AG10803 (cell line): ENCODE results near the gene LGI1.

Experiments used
- DNase-seq: peaks from one replicate; pipeline ENCODE4 v3.0.0; 2010; ENCODE audit warnings: low read depth
- H3K4me3 ChIP-seq: 2 replicates; pipeline ENCODE4 v1.5.1; 2011; ENCODE audit warnings: mild to moderate bottlenecking, low read length, control low read depth
- CTCF ChIP-seq: conservative IDR thresholded peaks from 2 replicates; pipeline ENCODE4 v1.5.1; 2011; ENCODE audit warnings: mild to moderate bottlenecking, low read length, control low read depth, inconsistent platforms

The LGI1 gene

GRCh38 chr10:93841961-93842360 lies 84.2 kb downstream of the LGI1 start:
- H3K4me3 ChIP-seq: no peak overlapping the region
- TF ChIP-seq CTCF: no peak
- DNase-seq: no peak

- no peak for DNase-seq
- TF ChIP-seq CTCF: no peak
- H3K4me3 ChIP-seq: no peak overlapping the region
Measured at GRCh38 chr10:93844979-93845626, 87.4 kb downstream of the LGI1 start.
